HEK293 (cell line): ENCODE measurements around the gene EPN2.

Source experiments
- CTCF ChIA-PET: fragments of 350-600 bp; formaldehyde crosslinking; extraction: SDS; loops from one replicate; lab custom pipeline; 2021; ENCODE audit warnings: antibody characterized with exemption; lab: Yijun Ruan, JAX
- POLR2A ChIA-PET: fragments of 300-600 bp; formaldehyde crosslinking; extraction: SDS; loops from one replicate; lab custom pipeline; 2020; ENCODE audit warnings: antibody characterized with exemption, inconsistent platforms; lab: Yijun Ruan, JAX
- H3K27ac ChIP-seq: fragments of 200-500 bp; sonication (Bioruptor generic); 2 replicates; pipeline ENCODE4 v1.5.1; 2014; ENCODE audit warnings: low read depth, low read length, control low read depth, inconsistent platforms; ENCODE audit errors: extremely low read depth
- H3K36me3 ChIP-seq, 2 experiments: fragments of 200-500 bp in 1 of 2; sonication (Bioruptor generic) in 1 of 2; 1 replicate in 1 of 2; 2 replicates in 1 of 2; pipeline ENCODE4 v1.5.1; 2014 to 2017; ENCODE audit warnings: inconsistent platforms in 2 of 2, low read length in 2 of 2; ENCODE audit not compliant: control insufficient read depth in 2 of 2, insufficient read depth in 1 of 2
- H3K4me1 ChIP-seq: fragments of 200-500 bp; sonication (Bioruptor generic); 2 replicates; pipeline ENCODE4 v1.5.1; 2014; ENCODE audit warnings: mild to moderate bottlenecking, low read length, inconsistent platforms; ENCODE audit not compliant: control insufficient read depth, insufficient read depth
- H3K4me3 ChIP-seq: 2 replicates; pipeline ENCODE4 v1.5.1; 2011; ENCODE audit warnings: low read depth, mild to moderate bottlenecking, control low read depth, low read length, moderate library complexity
- H3K9me3 ChIP-seq: fragments of 200-500 bp; sonication (Bioruptor generic); 2 replicates; pipeline ENCODE4 v1.5.1; 2014; ENCODE audit warnings: low read depth, low read length, inconsistent platforms; ENCODE audit not compliant: control insufficient read depth, insufficient read depth
- BCL11B ChIP-seq: fragments of 450-650 bp; formaldehyde crosslinking; IDR thresholded peaks from 2 replicates; pipeline ENCODE4 v1.5.1; 2016; ENCODE audit warnings: low read depth, missing biosample characterization, missing genetic modification characterization
- GLIS1 ChIP-seq: fragments of 450-650 bp; formaldehyde crosslinking; IDR thresholded peaks from 2 replicates; pipeline ENCODE4 v1.5.1; 2016; ENCODE audit warnings: missing biosample characterization, missing genetic modification characterization
- SP3 ChIP-seq: fragments of 450-650 bp; formaldehyde crosslinking; IDR thresholded peaks from 2 replicates; pipeline ENCODE4 v1.5.1; 2016; ENCODE audit warnings: missing biosample characterization, missing genetic modification characterization
- ZBTB48 ChIP-seq: fragments of 450-650 bp; formaldehyde crosslinking; IDR thresholded peaks from 2 replicates; pipeline ENCODE4 v1.5.1; 2016; ENCODE audit warnings: missing biosample characterization, missing genetic modification characterization
- ZBTB8A ChIP-seq: fragments of 450-650 bp; formaldehyde crosslinking; IDR thresholded peaks from 2 replicates; pipeline ENCODE4 v1.5.1; 2016; ENCODE audit warnings: missing biosample characterization, missing genetic modification characterization
- ZIC2 ChIP-seq: fragments of 450-650 bp; formaldehyde crosslinking; IDR thresholded peaks from 2 replicates; pipeline ENCODE4 v1.5.1; 2016; ENCODE audit warnings: missing biosample characterization, missing genetic modification characterization
- ZNF175 ChIP-seq: fragments of 450-650 bp; formaldehyde crosslinking; IDR thresholded peaks from 2 replicates; pipeline ENCODE4 v1.5.1; 2016; ENCODE audit warnings: missing biosample characterization, missing genetic modification characterization
- ZNF341 ChIP-seq: fragments of 450-650 bp; formaldehyde crosslinking; IDR thresholded peaks from 2 replicates; pipeline ENCODE4; 2016; ENCODE audit warnings: low read depth, missing biosample characterization, missing genetic modification characterization
- ZNF561 ChIP-seq: fragments of 450-650 bp; IDR thresholded peaks from 2 replicates; pipeline ENCODE4 v1.5.1; 2018; ENCODE audit warnings: missing biosample characterization, missing genetic modification characterization, borderline replicate concordance
- ZNF791 ChIP-seq: fragments of 450-650 bp; formaldehyde crosslinking; IDR thresholded peaks from 2 replicates; pipeline ENCODE4 v1.5.1; 2016; ENCODE audit warnings: missing biosample characterization, missing genetic modification characterization
- TF ChIP-seq, protein P1 (sequence below): fragments of 450-650 bp; formaldehyde crosslinking; IDR thresholded peaks from 2 replicates; pipeline ENCODE4 v1.5.1; 2016; ENCODE audit warnings: missing biosample characterization, missing genetic modification characterization
- TF ChIP-seq, protein P2 (sequence below): fragments of 450-650 bp; formaldehyde crosslinking; IDR thresholded peaks from 2 replicates; pipeline ENCODE4 v1.5.1; 2016; ENCODE audit warnings: missing biosample characterization, missing genetic modification characterization
- TF ChIP-seq, protein P3 (sequence below): fragments of 450-650 bp; formaldehyde crosslinking; IDR thresholded peaks from 2 replicates; pipeline ENCODE4 v1.5.1; 2016; ENCODE audit warnings: missing biosample characterization, missing genetic modification characterization

The EPN2 gene

DNA sequence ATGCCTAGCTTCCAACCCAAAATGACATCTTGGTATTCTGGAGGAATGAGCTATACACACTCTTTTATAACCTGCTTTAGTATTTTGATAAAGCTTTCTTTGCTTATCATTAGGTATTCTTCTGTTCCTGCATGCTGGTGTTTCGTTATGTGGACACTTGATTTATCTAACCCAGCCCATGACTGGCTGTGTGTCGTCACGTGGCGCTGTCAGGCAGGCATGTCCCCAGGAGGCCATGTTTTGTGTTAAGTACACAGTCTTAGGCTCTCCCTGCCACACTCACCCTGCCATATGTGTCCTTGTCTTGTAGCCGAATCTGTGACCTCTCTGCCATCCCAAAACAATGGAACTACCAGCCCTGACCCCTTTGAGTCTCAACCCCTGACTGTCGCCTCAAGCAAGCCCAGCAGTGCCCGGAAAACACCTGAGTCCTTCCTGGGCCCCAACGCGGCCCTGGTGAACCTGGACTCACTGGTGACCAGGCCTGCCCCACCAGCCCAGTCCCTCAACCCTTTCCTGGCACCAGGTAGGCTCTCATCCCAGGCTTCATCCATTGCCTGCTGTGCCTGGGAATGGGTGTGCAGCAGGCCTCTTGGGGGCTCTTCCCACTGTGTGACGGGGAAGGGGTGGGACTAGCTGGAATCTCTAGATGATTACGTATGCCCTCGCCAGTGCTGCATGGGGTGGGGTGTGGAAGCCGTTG is 94.5 kb downstream of the EPN2 start:
- ChIA-PET POLR2A (interaction anchor here (0.7 kb wide), 1 partner anchor 740 kb away, joined by 3 read pairs; no protein-coding TSS in a partner anchor), CTCF (interaction anchor here (1.6 to 2.1 kb wide), 3 partner anchors 9 to 116 kb away, joined by 4 to 6 read pairs (median 5); no protein-coding TSS in a partner anchor)
- Histone ChIP-seq H3K4me3 (no peak overlapping the region), H3K36me3 (peaks cover 0 to 51% of the 10 kb centered on the region in 2 experiments; a peak in 2 of 3 replicates), H3K9me3 (no peaks in the 10 kb centered on the region), H3K27ac (no peak overlapping the region), H3K4me1 (no peaks in the 10 kb centered on the region)
- TF ChIP-seq ZNF561 (tag by site-specific recombination): no peak
- TF ChIP-seq BCL11B (tag by site-specific recombination): no peak
- TF ChIP-seq, protein P1, sequence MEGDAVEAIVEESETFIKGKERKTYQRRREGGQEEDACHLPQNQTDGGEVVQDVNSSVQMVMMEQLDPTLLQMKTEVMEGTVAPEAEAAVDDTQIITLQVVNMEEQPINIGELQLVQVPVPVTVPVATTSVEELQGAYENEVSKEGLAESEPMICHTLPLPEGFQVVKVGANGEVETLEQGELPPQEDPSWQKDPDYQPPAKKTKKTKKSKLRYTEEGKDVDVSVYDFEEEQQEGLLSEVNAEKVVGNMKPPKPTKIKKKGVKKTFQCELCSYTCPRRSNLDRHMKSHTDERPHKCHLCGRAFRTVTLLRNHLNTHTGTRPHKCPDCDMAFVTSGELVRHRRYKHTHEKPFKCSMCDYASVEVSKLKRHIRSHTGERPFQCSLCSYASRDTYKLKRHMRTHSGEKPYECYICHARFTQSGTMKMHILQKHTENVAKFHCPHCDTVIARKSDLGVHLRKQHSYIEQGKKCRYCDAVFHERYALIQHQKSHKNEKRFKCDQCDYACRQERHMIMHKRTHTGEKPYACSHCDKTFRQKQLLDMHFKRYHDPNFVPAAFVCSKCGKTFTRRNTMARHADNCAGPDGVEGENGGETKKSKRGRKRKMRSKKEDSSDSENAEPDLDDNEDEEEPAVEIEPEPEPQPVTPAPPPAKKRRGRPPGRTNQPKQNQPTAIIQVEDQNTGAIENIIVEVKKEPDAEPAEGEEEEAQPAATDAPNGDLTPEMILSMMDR: no peak
- TF ChIP-seq, protein P2, sequence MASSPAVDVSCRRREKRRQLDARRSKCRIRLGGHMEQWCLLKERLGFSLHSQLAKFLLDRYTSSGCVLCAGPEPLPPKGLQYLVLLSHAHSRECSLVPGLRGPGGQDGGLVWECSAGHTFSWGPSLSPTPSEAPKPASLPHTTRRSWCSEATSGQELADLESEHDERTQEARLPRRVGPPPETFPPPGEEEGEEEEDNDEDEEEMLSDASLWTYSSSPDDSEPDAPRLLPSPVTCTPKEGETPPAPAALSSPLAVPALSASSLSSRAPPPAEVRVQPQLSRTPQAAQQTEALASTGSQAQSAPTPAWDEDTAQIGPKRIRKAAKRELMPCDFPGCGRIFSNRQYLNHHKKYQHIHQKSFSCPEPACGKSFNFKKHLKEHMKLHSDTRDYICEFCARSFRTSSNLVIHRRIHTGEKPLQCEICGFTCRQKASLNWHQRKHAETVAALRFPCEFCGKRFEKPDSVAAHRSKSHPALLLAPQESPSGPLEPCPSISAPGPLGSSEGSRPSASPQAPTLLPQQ (tag by site-specific recombination): no peak
- TF ChIP-seq ZNF175: no peak
- TF ChIP-seq, protein P3, sequence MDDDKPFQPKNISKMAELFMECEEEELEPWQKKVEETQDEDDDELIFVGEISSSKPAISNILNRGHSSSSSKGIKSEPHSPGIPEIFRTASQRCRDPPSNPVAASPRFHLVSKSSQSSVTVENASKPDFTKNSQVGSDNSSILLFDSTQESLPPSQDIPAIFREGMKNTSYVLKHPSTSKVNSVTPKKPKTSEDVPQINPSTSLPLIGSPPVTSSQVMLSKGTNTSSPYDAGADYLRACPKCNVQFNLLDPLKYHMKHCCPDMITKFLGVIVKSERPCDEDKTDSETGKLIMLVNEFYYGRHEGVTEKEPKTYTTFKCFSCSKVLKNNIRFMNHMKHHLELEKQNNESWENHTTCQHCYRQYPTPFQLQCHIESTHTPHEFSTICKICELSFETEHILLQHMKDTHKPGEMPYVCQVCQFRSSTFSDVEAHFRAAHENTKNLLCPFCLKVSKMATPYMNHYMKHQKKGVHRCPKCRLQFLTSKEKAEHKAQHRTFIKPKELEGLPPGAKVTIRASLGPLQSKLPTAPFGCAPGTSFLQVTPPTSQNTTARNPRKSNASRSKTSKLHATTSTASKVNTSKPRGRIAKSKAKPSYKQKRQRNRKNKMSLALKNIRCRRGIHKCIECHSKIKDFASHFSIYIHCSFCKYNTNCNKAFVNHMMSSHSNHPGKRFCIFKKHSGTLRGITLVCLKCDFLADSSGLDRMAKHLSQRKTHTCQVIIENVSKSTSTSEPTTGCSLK (tag by site-specific recombination): no peak

DNA sequence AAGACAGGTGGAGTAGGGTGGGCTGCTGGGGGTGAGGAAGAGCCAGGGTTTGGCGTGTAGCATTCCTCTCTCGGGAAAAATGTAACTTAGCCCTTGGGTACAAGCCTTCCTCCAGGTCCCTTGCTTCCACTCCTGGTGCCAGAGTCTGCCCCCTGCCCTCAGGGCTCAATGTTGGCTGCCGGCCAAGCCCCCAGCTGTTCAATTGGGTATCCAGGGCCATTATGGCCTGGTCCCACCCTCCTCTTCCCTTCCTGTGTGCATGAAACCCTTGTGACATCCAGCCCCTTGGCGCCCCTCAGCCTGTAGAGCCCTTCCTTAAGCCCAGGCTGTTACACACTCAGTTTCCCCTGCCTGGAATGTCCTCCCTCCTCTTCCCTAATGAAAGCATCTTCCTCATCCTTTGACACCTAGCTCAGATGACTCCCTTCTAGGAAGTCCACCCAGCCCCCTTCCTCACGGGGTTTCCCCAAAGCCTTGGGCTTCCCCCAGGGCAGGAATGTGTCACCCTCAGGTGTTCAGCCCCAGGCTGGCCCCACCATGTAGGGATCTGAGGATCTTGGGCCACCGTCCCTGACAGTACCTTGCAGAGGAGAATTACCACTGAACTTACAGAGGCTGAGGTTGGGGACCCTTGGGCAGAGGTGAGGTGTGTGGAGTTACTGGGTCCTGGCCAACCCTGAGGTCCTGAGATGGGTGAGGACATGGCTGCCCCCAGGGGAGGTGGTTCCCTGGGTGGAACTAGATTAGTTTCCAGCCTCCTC is 95.4 kb downstream of the EPN2 start:
- Histone ChIP-seq H3K4me1 (no peaks in the 10 kb centered on the region), H3K9me3 (no peaks in the 10 kb centered on the region), H3K36me3 (peaks cover 0 to 51% of the 10 kb centered on the region in 2 experiments; a peak in 2 of 3 replicates), H3K4me3 (no peak overlapping the region), H3K27ac (no peak overlapping the region)
- TF ChIP-seq ZNF341 (peak; percentile 35; the same call in 1 of the 2 replicates), ZBTB48 (tag by site-specific recombination) (peak; percentile 40; the same call in 1 of the 2 replicates), ZBTB8A (tag by site-specific recombination) (peak; percentile 36; the same call in 1 of the 2 replicates), GLIS1 (tag by site-specific recombination) (peak; percentile 38; the same call in 1 of the 2 replicates), ZNF791 (tag by site-specific recombination) (no peak)
- ChIA-PET CTCF (interaction anchor here (1.7 kb wide), 1 partner anchor 10 kb away, joined by 4 read pairs; no protein-coding TSS in a partner anchor), POLR2A (no interaction called here)

DNA sequence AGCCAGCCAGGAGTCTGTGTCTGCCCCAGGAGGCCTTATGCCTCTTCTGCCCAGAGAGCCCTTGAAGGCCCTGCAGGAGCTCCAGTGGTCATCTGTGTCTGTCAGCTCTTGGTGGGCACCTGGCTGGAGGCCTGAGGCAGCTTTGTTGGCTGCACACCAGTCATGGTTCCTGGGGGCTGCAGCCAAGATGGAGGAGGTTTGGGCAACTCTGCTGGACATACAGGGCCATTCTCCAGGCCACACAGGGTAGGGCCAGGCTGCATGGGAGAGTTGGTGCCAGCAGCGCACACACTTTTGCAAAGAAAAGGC is 95.9 kb downstream of the EPN2 start:
- Histone ChIP-seq H3K27ac (no peak overlapping the region), H3K4me3 (no peak overlapping the region), H3K9me3 (no peaks in the 10 kb centered on the region), H3K36me3 (peaks cover 0 to 51% of the 10 kb centered on the region in 2 experiments; a peak in 2 of 3 replicates), H3K4me1 (no peaks in the 10 kb centered on the region)
- TF ChIP-seq ZIC2 (tag by site-specific recombination) (peak; percentile 88), SP3 (tag by site-specific recombination) (no peak)
- ChIA-PET CTCF (no interaction called here), POLR2A (no interaction called here)
